Activated CD4-positive, alpha-beta T cell treated with anti-CD3 and anti-CD28 coated beads, Interleukin-2, Interleukin-4, amounts not matched to agents 100 ng/mL and 50 ng/mL, durations not matched to agents 16 hours and 8 hours (primary cell): ENCODE data around the gene SPEN.
"Not testable (repeated sequence)": the region's sequence is repeated elsewhere in the genome, so short reads cannot be mapped to it uniquely, and the experiment has no call there.

ENCODE experiments used
- DNase-seq: peaks from one replicate; pipeline ENCODE4 v3.0.0-alpha.2; 2020; ENCODE audit warnings: low spot score

The SPEN gene

GRCh38 chr1:15896841-15897610, 49.5 kb downstream of the SPEN start:
- DNase-seq: not testable (repeated sequence)

- no peak for DNase-seq
Measured at GRCh38 chr1:15899266-15899665, 51.8 kb downstream of the SPEN start.

DNA sequence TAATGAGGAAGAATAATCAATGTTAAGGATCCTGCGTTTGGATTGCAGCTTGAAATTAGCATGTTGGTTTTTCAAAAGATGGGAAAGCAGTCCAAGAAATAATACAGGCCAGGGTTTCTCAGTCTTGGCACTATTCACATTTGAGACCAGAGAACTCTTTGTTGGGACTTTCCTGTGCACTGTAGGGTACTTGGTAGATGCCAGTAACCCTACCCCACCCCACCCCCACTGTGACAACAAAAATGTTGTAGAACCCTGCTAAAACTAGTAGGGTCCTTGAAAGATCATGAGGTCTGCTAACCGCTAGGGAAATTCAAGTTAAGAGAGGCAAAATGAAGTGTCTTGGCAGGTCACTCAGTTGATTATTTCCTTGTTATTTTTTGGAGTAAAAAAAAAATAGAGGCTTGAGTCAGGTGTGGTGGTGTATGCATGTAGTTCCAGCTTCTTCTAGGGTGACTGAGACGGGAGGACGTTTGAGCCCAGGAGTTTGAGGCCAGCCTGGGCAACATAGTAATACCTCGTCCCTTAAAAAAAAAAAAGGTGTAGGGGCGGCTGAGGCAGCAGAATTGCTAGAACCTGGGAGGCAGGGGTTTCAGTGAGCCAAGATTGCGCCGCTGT, 53.3 kb downstream of the SPEN start:
- no peak for DNase-seq

- DNase-seq: no peak
Measured at GRCh38 chr1:15902882-15903281, 55.4 kb downstream of the SPEN start.

DNA sequence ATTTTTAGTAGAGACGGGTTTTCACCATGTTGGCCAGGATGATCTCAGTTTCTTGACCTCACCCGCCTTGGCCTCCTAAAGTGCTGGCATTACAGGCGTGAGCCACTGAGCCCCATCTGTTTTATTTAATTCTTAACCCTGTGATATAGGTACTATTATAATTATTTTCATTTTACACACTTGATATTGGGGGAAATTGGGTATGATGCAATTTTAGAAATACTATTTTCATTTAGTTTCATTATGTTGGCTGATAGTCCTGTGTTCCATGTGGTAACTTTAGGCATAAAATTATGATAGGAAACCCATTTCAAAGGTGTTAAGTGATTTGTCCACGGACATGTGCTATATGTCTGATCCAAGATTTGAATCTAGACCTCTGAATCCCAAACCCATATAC, 61.1 kb downstream of the SPEN start:
- DNase-seq: no peak

- no peak for DNase-seq
Measured at GRCh38 chr1:15911141-15911540, 63.6 kb downstream of the SPEN start.

- no peak for DNase-seq
Measured at GRCh38 chr1:15911927-15912326, 64.4 kb downstream of the SPEN start.

GRCh38 chr1:15913607-15914006, 66.1 kb downstream of the SPEN start:
- not testable (repeated sequence) for DNase-seq

DNA sequence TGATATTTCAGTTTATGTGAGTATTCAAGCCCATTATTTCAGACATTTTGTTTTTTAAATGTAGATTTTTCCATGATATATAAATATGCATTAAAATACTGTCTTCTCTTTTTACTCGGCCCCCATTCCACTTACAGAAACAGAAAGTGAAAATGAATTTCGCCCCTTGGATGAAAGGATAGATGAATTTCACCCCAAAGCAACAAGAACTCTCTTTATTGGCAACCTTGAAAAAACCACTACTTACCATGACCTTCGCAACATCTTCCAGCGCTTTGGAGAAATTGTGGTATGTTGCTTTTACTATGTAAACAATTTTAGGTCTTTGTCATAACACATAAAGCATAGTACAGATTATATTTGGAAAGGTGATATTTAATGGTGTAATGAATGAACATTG, 68.5 kb downstream of the SPEN start:
- DNase-seq: no peak

- no peak for DNase-seq
Measured at GRCh38 chr1:15916417-15916816, 68.9 kb downstream of the SPEN start.

DNA sequence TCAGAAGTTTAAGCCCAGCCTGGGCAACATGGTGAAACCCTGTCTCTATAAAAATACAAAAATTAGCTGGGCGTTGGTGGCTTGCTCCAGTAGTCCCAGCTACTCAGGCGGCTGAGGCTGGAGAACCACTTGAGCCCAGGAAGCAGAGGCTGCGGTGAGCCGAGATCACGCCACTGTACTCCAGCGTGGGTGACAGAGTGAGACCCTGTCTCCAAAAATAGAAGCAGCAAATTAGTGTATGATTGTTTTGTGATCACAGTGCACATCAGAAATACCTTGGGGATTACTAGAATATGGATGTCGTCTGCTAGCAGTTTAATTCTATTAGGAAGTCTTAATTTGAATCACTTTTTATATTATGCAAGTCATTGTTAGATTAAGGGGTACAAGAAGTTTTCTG, 69.4 kb downstream of the SPEN start:
- DNase-seq: no peak

DNA sequence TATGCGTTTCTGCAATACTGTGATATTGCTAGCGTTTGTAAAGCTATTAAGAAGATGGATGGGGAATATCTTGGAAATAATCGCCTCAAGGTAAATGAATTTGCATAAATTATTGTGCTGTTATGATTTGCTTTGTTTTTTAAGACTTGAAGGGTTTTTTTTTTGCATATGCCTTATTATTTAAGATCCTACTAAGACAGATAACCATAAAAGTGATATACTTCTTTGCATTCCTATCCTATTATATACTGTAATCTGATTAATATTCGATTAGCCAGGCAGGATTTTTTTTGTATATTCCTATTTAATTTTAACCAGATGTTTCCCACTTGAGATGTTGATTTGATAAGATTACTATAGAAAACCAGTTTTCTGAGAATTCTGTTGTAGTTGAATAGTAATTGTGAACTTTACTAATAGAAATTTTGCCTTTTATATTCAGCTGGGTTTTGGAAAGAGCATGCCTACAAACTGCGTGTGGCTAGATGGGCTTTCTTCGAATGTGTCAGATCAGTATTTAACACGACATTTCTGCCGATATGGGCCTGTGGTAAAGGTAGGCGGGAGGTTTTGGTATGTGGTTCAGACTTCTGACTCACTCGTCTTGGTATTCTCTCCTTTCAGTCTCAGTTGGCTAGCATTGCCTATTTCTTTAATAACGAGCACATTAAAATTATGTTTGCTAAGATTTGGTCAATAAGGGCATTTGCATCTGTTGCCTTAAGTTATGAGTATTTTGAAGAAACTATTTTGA, 71.6 kb downstream of the SPEN start:
- peak; percentile 90 for DNase-seq

GRCh38 chr1:15923241-15923640, 75.7 kb downstream of the SPEN start:
- no peak for DNase-seq

GRCh38 chr1:15926448-15926847, 78.9 kb downstream of the SPEN start:
- not testable (repeated sequence) for DNase-seq

DNA sequence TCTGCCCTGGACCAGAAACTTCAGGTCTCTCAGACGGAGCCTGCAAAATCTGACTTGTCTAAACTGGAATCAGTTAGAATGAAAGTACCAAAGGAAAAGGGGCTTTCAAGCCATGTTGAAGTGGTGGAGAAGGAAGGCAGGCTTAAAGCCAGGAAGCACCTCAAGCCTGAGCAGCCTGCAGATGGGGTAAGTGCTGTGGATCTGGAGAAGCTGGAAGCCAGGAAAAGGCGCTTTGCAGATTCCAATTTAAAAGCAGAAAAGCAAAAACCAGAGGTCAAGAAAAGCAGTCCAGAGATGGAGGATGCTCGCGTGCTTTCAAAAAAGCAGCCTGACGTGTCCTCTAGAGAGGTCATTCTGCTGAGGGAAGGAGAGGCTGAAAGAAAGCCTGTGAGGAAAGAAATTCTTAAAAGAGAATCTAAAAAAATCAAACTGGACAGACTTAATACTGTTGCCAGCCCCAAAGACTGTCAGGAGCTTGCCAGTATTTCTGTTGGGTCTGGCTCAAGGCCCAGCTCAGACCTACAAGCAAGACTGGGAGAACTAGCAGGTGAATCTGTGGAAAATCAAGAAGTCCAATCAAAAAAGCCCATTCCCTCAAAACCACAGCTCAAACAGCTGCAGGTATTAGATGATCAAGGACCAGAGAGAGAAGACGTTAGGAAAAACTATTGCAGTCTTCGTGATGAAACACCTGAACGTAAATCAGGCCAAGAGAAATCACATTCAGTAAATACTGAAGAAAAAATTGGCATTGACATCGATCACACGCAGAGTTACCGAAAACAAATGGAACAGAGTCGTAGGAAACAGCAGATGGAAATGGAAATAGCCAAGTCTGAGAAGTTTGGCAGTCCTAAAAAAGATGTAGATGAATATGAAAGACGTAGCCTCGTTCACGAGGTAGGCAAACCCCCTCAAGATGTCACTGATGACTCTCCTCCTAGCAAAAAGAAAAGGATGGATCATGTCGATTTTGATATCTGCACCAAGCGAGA, 81.8 kb downstream of the SPEN start:
- DNase-seq: no peak

GRCh38 chr1:15931401-15931800, 83.9 kb downstream of the SPEN start:
- DNase-seq: no peak

- no peak for DNase-seq
Measured at GRCh38 chr1:15931884-15932283, 84.4 kb downstream of the SPEN start.

DNA sequence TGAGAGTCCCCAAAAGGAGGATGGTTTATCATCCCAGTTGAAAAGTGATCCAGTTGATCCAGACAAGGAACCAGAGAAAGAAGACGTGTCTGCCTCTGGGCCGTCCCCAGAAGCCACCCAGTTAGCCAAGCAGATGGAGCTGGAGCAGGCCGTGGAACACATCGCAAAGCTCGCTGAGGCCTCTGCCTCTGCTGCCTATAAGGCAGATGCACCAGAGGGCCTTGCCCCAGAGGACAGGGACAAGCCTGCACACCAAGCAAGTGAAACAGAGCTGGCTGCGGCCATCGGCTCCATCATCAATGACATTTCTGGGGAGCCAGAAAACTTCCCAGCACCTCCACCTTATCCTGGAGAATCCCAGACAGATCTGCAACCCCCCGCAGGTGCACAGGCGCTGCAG, 85.1 kb downstream of the SPEN start:
- no peak for DNase-seq

- DNase-seq: no peak
Measured at GRCh38 chr1:15933684-15934083, 86.2 kb downstream of the SPEN start.

DNA sequence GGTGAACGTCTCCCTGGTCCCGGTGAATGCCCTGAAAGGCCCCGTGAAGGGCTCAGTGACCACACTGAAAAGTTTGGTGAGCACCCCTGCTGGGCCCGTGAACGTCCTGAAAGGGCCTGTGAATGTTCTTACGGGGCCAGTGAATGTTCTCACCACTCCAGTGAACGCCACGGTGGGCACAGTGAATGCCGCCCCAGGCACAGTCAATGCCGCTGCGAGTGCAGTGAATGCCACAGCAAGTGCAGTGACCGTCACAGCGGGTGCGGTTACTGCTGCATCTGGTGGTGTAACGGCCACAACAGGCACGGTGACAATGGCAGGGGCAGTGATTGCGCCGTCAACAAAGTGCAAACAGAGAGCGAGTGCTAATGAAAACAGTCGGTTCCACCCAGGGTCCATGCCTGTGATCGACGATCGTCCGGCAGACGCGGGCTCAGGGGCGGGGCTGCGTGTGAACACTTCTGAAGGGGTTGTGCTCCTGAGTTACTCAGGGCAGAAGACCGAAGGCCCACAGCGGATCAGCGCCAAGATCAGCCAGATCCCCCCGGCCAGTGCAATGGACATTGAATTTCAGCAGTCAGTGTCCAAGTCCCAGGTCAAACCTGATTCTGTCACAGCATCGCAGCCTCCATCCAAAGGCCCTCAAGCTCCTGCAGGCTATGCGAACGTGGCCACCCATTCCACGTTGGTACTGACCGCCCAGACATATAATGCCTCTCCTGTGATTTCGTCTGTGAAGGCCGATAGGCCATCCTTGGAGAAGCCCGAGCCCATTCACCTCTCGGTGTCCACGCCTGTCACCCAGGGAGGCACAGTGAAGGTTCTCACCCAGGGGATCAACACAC, 86.9 kb downstream of the SPEN start:
- no peak for DNase-seq
